ENCODE measurements around the gene USP5. TPM values are rescaled to one million over a fixed set of nuclear protein-coding genes. Genes with fewer than 3 reads are reported as not detected.

USP5 gene
- total RNA-seq, 1 donor from 2014 or later, result 61.6 TPM

DNA sequence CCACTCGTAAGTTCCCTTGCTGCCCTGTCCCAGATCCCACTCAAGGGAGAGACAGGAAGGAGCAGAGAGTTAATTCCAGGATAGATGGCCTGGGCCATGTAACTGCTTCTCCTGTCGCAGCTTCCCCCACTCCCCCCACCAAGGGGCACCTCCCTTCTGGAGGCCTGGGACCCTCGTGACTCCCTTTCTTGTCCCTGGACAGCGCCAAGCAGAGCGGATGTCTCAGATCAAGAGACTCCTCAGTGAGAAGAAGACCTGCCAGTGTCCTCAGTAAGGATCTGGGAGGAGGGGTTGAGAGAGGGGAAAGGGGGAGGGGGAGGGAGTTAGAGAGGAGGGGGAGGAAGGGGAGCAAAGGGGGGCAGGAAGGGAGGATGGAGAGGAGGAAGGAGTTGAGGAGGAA, 33.3 kb upstream of the USP5 start:
- Histone ChIP-seq H3K27ac (ENCODE audit: low read depth, low read length) (no peak overlapping the region), H3K4me3 (ENCODE audit: low read length in 3 of 3) (no peak overlapping the region), H3K27me3 (ENCODE audit: control insufficient read depth in 3 of 3, insufficient read depth in 3 of 3, low read length in 3 of 3) (peaks cover 21 to 47% (median 21%) of the 10 kb centered on the region in 3 donors), H3K9me3 (ENCODE audit: control insufficient read depth in 3 of 3, low read length in 3 of 3) (no peaks in the 10 kb centered on the region), H3K36me3 (ENCODE audit: control insufficient read depth in 3 of 3, insufficient read depth in 3 of 3, low read length in 3 of 3) (no peaks in the 10 kb centered on the region), H3K4me1 (ENCODE audit: control insufficient read depth in 3 of 3, insufficient read depth in 3 of 3, low read length in 3 of 3) (peaks cover 7 to 14% (median 11%) of the 10 kb centered on the region in 3 donors), H3K9ac (ENCODE audit: low read depth in 1 of 3, low read length in 3 of 3) (no peak overlapping the region)

DNA sequence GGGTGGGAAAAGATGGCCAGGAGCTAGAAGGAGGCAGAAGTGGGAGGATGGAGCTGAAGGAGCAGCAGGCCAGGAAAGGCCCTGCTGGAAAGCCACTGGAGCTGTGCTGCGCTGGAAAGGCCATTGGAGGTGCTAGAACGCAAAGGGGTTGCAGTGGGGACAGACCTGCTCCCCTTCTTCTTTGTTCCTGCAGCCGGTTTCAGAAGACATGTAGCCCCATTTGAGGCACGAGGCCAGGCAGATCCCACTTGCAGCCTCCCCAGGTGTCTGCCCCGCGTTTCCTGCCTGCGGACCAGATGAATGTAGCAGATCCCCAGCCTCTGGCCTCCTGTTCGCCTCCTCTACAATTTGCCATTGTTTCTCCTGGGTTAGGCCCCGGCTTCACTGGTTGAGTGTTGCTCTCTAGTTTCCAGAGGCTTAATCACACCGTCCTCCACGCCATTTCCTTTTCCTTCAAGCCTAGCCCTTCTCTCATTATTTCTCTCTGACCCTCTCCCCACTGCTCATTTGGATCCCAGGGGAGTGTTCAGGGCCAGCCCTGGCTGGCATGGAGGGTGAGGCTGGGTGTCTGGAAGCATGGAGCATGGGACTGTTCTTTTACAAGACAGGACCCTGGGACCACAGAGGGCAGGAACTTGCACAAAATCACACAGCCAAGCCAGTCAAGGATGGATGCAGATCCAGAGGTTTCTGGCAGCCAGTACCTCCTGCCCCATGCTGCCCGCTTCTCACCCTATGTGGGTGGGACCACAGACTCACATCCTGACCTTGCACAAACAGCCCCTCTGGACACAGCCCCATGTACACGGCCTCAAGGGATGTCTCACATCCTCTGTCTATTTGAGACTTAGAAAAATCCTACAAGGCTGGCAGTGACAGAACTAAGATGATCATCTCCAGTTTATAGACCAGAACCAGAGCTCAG, 32.6 kb upstream of the USP5 start:
- Histone ChIP-seq H3K27ac (ENCODE audit: low read depth, low read length) (no peak overlapping the region), H3K9ac (ENCODE audit: low read depth in 1 of 3, low read length in 3 of 3) (no peak overlapping the region), H3K9me3 (ENCODE audit: control insufficient read depth in 3 of 3, low read length in 3 of 3) (no peaks in the 10 kb centered on the region), H3K36me3 (ENCODE audit: control insufficient read depth in 3 of 3, insufficient read depth in 3 of 3, low read length in 3 of 3) (no peaks in the 10 kb centered on the region), H3K4me1 (ENCODE audit: control insufficient read depth in 3 of 3, insufficient read depth in 3 of 3, low read length in 3 of 3) (peaks cover 7 to 14% (median 11%) of the 10 kb centered on the region in 3 donors), H3K4me3 (ENCODE audit: low read length in 3 of 3) (no peak overlapping the region), H3K27me3 (ENCODE audit: control insufficient read depth in 3 of 3, insufficient read depth in 3 of 3, low read length in 3 of 3) (peaks cover 19 to 49% (median 26%) of the 10 kb centered on the region in 3 donors)

DNA sequence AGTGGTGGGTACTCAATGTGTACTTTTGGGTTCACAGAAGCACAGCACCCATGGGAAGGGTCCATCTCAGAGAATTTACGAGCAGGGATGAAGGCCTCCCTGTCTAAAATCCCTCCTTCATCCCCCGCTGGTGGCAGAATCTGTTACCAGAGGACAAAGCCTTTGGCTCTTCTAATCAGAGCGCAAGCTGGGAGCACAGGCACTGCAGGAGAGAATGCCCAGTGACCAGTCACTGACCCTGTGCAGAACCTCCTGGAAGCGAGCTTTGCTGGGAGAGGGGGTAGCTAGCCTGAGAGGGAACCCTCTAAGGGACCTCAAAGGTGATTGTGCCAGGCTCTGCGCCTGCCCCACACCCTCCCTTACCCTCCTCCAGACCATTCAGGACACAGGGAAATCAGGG, 31.8 kb upstream of the USP5 start:
- Histone ChIP-seq H3K4me3 (ENCODE audit: low read length in 3 of 3) (no peak overlapping the region), H3K9me3 (ENCODE audit: control insufficient read depth in 3 of 3, low read length in 3 of 3) (no peaks in the 10 kb centered on the region), H3K36me3 (ENCODE audit: control insufficient read depth in 3 of 3, insufficient read depth in 3 of 3, low read length in 3 of 3) (no peaks in the 10 kb centered on the region), H3K27ac (ENCODE audit: low read depth, low read length) (no peak overlapping the region), H3K27me3 (ENCODE audit: control insufficient read depth in 3 of 3, insufficient read depth in 3 of 3, low read length in 3 of 3) (peaks cover 20 to 50% (median 33%) of the 10 kb centered on the region in 3 donors), H3K9ac (ENCODE audit: low read depth in 1 of 3, low read length in 3 of 3) (no peak overlapping the region), H3K4me1 (ENCODE audit: control insufficient read depth in 3 of 3, insufficient read depth in 3 of 3, low read length in 3 of 3) (peaks cover 11 to 14% (median 11%) of the 10 kb centered on the region in 3 donors)

DNA sequence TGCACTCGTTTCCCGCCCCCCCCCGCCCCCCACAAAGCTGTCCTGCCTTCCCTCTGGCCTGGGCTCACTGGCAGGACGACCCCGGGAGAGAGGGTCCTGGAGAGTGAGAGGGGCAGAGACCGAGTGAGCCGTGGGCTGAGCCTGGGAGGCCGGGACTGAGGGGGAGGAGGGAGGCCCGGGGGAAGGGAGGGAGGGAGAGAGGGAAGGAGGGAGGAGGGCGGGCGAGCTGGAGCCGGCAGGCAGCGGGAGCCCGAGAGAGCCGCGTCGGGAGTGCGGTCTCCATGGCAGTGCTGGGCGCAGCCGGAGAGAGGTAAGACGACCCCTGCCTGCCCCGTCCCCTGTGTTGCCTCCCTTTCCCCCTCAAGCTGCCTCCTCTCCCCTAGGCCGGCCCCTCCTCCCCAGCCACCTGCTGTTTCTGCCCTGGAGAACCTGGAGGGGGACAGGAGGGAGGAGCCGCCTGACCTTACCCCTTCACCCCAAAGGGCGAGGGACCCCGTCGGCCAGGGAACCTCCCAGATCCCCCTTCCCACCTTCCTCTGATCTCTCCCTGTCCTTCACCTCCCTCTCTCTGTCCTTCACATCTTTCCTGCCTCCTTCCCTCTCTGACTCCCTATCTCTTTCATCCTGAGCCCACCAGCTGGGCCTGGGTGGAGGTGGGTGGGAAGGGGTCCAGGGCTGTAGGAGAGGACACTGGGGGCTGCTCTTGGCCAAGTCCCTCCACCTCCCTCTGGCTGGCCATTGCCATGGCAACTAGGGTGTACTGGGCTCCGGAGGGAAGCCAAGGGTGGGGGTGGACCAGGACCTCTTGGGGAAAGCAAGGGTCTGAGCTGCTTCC, 30.1 kb upstream of the USP5 start, which contains the start of gene GPR162:
TSS of gene GPR162 (plus strand) at position 231 of the 835 bp plus-strand sequence. CDS start 2,078 bp downstream, outside the sequence.
- Histone ChIP-seq H3K9ac (ENCODE audit: low read depth in 1 of 3, low read length in 3 of 3) (peak within 1 kb of the TSS in 2 of 3 donors; percentile 23 to 45), H3K27me3 (ENCODE audit: control insufficient read depth in 3 of 3, insufficient read depth in 3 of 3, low read length in 3 of 3) (peaks cover 32 to 63% (median 49%) of the 10 kb centered on the region in 3 donors), H3K4me3 (ENCODE audit: low read length in 3 of 3) (peak within 1 kb of the TSS; percentile 43 to 52 (median 43)), H3K36me3 (ENCODE audit: control insufficient read depth in 3 of 3, insufficient read depth in 3 of 3, low read length in 3 of 3) (no peaks in the 10 kb centered on the region), H3K4me1 (ENCODE audit: control insufficient read depth in 3 of 3, insufficient read depth in 3 of 3, low read length in 3 of 3) (peaks cover 13 to 18% (median 15%) of the 10 kb centered on the region in 3 donors), H3K9me3 (ENCODE audit: control insufficient read depth in 3 of 3, low read length in 3 of 3) (no peaks in the 10 kb centered on the region), H3K27ac (ENCODE audit: low read depth, low read length) (peak within 1 kb of the TSS; percentile 30)

DNA sequence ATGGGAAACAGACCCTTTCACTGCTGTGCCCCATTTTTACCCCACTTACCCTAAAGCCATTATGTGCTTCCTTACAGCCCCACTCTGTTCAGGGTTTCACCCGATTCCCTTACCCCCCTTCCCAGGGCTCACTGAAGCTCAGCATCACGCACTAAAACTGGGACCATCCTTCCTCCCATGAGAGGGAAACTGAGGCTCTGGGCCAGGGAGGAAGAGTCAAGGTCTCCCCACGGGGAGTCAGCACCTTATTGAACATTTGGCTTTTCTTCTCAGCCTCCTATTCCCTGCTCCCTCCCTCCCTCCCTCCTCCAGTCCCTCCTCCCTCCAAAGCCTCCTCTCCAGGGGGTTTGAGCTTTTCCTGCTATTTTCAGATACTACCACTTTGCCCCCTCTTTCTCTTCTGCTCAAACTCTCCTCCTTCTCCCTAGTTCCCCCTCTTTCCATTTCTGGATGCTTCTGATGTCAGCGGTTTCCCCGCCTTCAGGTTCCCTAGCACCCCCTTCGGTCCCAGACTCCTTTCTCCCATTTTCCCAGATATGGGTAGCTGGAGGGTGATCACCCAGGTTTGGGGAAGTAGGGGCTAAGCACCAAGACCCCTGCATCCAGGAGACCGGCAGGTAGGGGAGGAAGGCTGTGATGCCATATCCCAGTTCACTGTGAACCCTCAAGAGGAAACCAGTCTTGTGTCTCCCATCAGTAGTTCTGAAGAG, 29.4 kb upstream of the USP5 start:
- Histone ChIP-seq H3K9ac (ENCODE audit: low read depth in 1 of 3, low read length in 3 of 3) (peak overlapping the region in 1 of 3 donors; percentile 45), H3K9me3 (ENCODE audit: control insufficient read depth in 3 of 3, low read length in 3 of 3) (no peaks in the 10 kb centered on the region), H3K27me3 (ENCODE audit: control insufficient read depth in 3 of 3, insufficient read depth in 3 of 3, low read length in 3 of 3) (peaks cover 32 to 70% (median 57%) of the 10 kb centered on the region in 3 donors), H3K4me1 (ENCODE audit: control insufficient read depth in 3 of 3, insufficient read depth in 3 of 3, low read length in 3 of 3) (peaks cover 21 to 25% (median 23%) of the 10 kb centered on the region in 3 donors), H3K36me3 (ENCODE audit: control insufficient read depth in 3 of 3, insufficient read depth in 3 of 3, low read length in 3 of 3) (no peaks in the 10 kb centered on the region), H3K27ac (ENCODE audit: low read depth, low read length) (no peak overlapping the region), H3K4me3 (ENCODE audit: low read length in 3 of 3) (peak overlapping the region in 1 of 3 donors; percentile 43)

DNA sequence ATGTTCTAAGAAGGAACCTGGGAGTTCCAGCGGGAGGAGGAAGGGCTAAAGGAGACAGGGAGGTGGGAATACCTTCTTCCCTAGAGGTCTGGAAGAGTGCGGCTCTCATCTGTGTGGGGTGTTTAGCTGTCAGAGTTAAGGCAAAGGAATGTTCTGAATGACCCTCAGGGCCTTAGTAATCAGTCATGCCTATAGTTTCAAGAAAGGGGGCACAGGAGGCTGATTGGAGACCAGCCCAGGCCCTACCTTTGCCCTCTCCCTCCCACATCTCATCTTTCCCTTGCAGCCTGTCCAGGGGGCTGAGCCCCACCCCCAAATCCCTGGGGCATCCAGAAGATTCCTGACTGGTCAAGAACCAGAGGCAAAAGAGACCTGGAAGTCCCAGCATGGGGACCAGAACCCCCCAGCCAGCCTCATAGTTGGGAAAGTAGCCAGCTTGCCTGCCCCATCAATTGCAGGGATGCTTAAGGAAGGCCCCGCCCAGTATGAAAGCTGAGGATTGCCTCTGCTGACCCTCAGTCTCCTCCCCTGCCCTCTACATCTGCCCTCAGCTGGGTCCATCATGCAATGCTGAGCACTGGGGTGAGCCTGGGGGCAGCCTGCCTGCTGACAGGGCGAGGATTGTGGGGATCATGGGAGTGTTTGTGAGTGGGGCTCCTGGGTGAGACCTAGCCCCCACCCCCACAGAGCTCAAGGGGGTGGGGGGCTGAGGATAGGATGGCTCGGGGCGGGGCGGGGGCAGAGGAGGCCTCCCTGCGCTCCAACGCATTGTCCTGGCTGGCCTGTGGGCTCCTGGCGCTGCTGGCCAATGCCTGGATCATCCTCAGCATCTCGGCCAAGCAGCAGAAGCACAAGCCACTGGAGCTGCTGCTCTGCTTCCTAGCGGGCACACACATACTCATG, 28.5 kb upstream of the USP5 start:
- no peaks in the 10 kb centered on the region for H3K9me3 ChIP-seq (ENCODE audit: control insufficient read depth in 3 of 3, low read length in 3 of 3)
- H3K36me3 ChIP-seq (ENCODE audit: control insufficient read depth in 3 of 3, insufficient read depth in 3 of 3, low read length in 3 of 3), result no peaks in the 10 kb centered on the region
- no peak overlapping the region for H3K9ac ChIP-seq (ENCODE audit: low read depth in 1 of 3, low read length in 3 of 3)
- no peak overlapping the region for H3K27ac ChIP-seq (ENCODE audit: low read depth, low read length)
- H3K4me3 ChIP-seq (ENCODE audit: low read length in 3 of 3), result no peak overlapping the region
- H3K4me1 ChIP-seq (ENCODE audit: control insufficient read depth in 3 of 3, insufficient read depth in 3 of 3, low read length in 3 of 3), result peaks cover 23 to 27% (median 25%) of the 10 kb centered on the region in 3 donors
- H3K27me3 ChIP-seq (ENCODE audit: control insufficient read depth in 3 of 3, insufficient read depth in 3 of 3, low read length in 3 of 3), result peaks cover 32 to 76% (median 60%) of the 10 kb centered on the region in 3 donors

DNA sequence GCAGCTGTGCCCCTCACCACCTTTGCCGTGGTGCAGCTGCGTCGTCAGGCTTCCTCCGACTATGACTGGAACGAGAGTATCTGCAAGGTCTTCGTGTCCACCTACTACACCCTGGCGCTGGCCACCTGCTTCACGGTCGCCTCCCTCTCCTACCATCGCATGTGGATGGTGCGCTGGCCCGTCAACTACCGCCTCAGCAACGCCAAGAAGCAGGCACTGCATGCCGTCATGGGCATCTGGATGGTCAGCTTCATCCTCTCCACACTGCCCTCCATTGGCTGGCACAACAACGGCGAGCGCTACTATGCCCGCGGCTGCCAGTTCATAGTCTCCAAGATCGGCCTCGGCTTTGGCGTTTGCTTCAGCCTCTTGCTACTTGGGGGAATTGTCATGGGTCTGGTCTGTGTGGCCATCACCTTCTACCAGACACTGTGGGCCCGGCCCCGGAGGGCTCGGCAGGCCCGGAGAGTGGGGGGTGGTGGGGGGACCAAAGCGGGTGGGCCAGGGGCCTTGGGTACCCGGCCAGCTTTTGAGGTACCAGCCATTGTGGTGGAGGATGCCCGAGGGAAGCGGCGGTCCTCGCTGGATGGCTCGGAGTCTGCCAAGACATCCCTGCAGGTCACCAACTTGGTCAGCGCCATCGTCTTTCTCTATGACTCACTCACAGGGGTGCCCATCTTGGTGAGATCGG, 27.7 kb upstream of the USP5 start:
- Histone ChIP-seq H3K4me3 (ENCODE audit: low read length in 3 of 3) (no peak overlapping the region), H3K36me3 (ENCODE audit: control insufficient read depth in 3 of 3, insufficient read depth in 3 of 3, low read length in 3 of 3) (no peaks in the 10 kb centered on the region), H3K27ac (ENCODE audit: low read depth, low read length) (no peak overlapping the region), H3K4me1 (ENCODE audit: control insufficient read depth in 3 of 3, insufficient read depth in 3 of 3, low read length in 3 of 3) (peaks cover 29 to 33% (median 31%) of the 10 kb centered on the region in 3 donors), H3K9ac (ENCODE audit: low read depth in 1 of 3, low read length in 3 of 3) (no peak overlapping the region), H3K9me3 (ENCODE audit: control insufficient read depth in 3 of 3, low read length in 3 of 3) (no peaks in the 10 kb centered on the region), H3K27me3 (ENCODE audit: control insufficient read depth in 3 of 3, insufficient read depth in 3 of 3, low read length in 3 of 3) (peaks cover 36 to 84% (median 66%) of the 10 kb centered on the region in 3 donors)

DNA sequence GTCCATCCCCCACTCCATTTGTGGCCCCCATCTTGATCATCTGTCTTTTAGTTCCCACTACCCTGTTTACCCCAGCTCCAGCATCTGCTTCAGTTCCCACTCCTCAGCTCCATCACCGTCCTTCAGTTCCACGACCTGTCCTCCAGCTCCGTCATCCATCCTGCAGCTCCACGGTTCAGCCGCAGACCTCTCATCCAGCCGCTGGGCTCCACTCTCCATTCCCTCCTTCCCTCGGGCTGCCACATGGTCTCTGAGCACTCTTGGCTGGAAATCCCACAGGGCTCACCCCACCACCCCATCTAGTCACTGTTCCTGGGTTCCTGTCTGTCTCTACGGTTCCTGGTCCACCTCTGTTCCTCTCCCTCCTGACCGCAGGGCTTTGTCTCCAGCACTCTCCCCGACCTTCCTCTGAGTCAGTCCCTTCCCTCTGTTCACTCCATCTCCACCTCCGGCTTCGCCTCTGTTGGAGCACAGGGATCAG, 27.0 kb upstream of the USP5 start:
- Histone ChIP-seq H3K4me3 (ENCODE audit: low read length in 3 of 3) (no peak overlapping the region), H3K9me3 (ENCODE audit: control insufficient read depth in 3 of 3, low read length in 3 of 3) (no peaks in the 10 kb centered on the region), H3K27ac (ENCODE audit: low read depth, low read length) (no peak overlapping the region), H3K27me3 (ENCODE audit: control insufficient read depth in 3 of 3, insufficient read depth in 3 of 3, low read length in 3 of 3) (peaks cover 36 to 89% (median 69%) of the 10 kb centered on the region in 3 donors), H3K36me3 (ENCODE audit: control insufficient read depth in 3 of 3, insufficient read depth in 3 of 3, low read length in 3 of 3) (no peaks in the 10 kb centered on the region), H3K4me1 (ENCODE audit: control insufficient read depth in 3 of 3, insufficient read depth in 3 of 3, low read length in 3 of 3) (peaks cover 31 to 36% (median 32%) of the 10 kb centered on the region in 3 donors), H3K9ac (ENCODE audit: low read depth in 1 of 3, low read length in 3 of 3) (peak overlapping the region in 1 of 3 donors; percentile 33)
